Mesendoderm (in vitro differentiated cells): ENCODE measurements around the gene NANOS2.
A peak's percentile ranks its signal among the peaks of the same experiment; 100 is the strongest.

ENCODE experiments used
- DNase-seq: peaks from one replicate; pipeline ENCODE4 v3.0.0; 2013
- H2AK5ac ChIP-seq: 2 replicates; pipeline ENCODE4 v1.6.1; 2013; ENCODE audit warnings: low read length, inconsistent platforms
- H2BK120ac ChIP-seq: 2 replicates; pipeline ENCODE4 v1.6.1; 2013; ENCODE audit warnings: low read depth, mild to moderate bottlenecking, low read length, moderate library complexity, mixed read lengths
- H2BK15ac ChIP-seq: replicated peaks from 2 replicates; pipeline ENCODE4 v1.6.1; 2013; ENCODE audit warnings: low read depth, mild to moderate bottlenecking, moderate library complexity
- H2BK5ac ChIP-seq: 2 replicates; pipeline ENCODE4 v1.6.1; 2013; ENCODE audit warnings: low read length, inconsistent platforms
- H3K18ac ChIP-seq: 2 replicates; pipeline ENCODE4 v1.6.1; 2013; ENCODE audit warnings: mild to moderate bottlenecking, low read length, mixed read lengths
- H3K23ac ChIP-seq: one replicate; pipeline ENCODE4 v1.6.1; 2013; ENCODE audit warnings: low read length
- H3K27ac ChIP-seq: 2 replicates; pipeline ENCODE4 v1.5.1; 2013; ENCODE audit warnings: low read depth, mild to moderate bottlenecking, inconsistent platforms, low read length, moderate library complexity
- H3K27me3 ChIP-seq: 2 replicates; pipeline ENCODE4 v1.6.1; 2013; ENCODE audit warnings: low read length, control low read depth, mild to moderate bottlenecking, inconsistent platforms; ENCODE audit not compliant: insufficient read depth, poor library complexity
- H3K36me3 ChIP-seq: 2 replicates; pipeline ENCODE4 v1.6.1; 2013; ENCODE audit warnings: low read length, inconsistent platforms; ENCODE audit not compliant: control insufficient read depth, insufficient read depth
- H3K4ac ChIP-seq: one replicate; pipeline ENCODE4 v1.6.1; 2013; ENCODE audit warnings: low read depth, mild to moderate bottlenecking, low read length, moderate library complexity
- H3K4me1 ChIP-seq: 2 replicates; pipeline ENCODE4 v1.6.1; 2013; ENCODE audit warnings: low read depth, low read length, inconsistent platforms; ENCODE audit not compliant: control insufficient read depth
- H3K4me2 ChIP-seq: 2 replicates; pipeline ENCODE4 v1.6.1; 2013; ENCODE audit warnings: low read length
- H3K4me3 ChIP-seq: 2 replicates; pipeline ENCODE4 v1.5.1; 2013; ENCODE audit warnings: mild to moderate bottlenecking, low read length
- H3K56ac ChIP-seq: one replicate; pipeline ENCODE4 v1.6.1; 2013; ENCODE audit warnings: low read length
- H3K79me1 ChIP-seq: 2 replicates; pipeline ENCODE4 v1.6.1; 2013; ENCODE audit warnings: low read length, inconsistent platforms
- H3K79me2 ChIP-seq: 2 replicates; pipeline ENCODE4 v1.6.1; 2013; ENCODE audit warnings: mild to moderate bottlenecking, low read length; ENCODE audit not compliant: control insufficient read depth, insufficient read depth
- H3K9ac ChIP-seq: 2 replicates; pipeline ENCODE4 v1.6.1; 2013; ENCODE audit warnings: low read length, inconsistent platforms
- H4K5ac ChIP-seq: one replicate; pipeline ENCODE4 v1.6.1; 2013; ENCODE audit warnings: low read length
- H4K8ac ChIP-seq: one replicate; pipeline ENCODE4 v1.6.1; 2013; ENCODE audit warnings: low read depth, mild to moderate bottlenecking, control low read depth, low read length, moderate library complexity
- WGBS: extraction: QIAGEN DNeasy Blood & Tissue Kit; methylation state at CpG from one replicate; pipeline ENCODE4 v1.1.7; 2013; ENCODE audit warnings: low lambda C conversion rate, missing lambda C conversion rate; ENCODE audit not compliant: insufficient coverage; ENCODE audit errors: extremely low coverage; 5-methylcytosine and 5-hydroxymethylcytosine counted together

NANOS2 gene

DNA sequence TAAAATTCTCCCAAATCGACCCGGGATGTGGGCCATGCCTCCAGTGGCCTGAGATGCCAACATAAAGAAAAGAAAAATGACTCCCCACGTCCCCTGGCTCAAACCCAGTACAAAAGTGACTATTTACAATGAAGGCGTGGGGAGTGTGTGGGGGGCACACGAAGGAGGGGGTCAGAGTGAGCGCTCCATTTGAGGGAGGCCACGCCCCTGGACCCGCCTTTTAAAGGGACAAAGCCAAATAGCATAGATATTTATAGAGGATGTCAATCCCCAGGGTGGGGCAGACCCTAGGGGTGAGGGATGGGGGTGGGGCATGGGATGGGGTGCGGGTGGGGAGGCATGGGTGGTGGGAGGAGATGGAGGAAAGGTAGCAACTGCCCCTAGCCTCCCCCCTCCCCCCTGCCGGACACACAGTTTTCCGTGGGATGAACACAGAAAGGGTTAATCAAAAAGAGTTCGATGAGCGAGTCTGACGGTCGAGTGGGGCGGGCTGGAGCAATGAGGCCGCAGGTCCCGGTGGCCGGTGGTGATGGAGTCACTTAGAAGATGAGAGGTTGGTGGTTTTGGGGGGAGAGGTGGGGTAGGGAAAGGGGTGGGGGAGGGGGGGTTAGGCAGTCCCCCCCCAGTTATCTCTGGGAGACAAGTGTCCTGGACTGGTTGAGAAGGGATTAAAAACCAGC, 20.1 kb upstream of the NANOS2 start:
- Histone ChIP-seq H3K9ac (no peak overlapping the region), H2BK15ac (no peak overlapping the region), H3K4me2 (no peak overlapping the region), H3K27me3 (no peaks in the 10 kb centered on the region), H3K4me1 (no peaks in the 10 kb centered on the region), H2AK5ac (no peak overlapping the region), H2BK120ac (no peak overlapping the region), H3K36me3 (no peaks in the 10 kb centered on the region), H4K5ac (no peak overlapping the region), H3K79me2 (no peaks in the 10 kb centered on the region), H3K4ac (no peak overlapping the region), H4K8ac (no peak overlapping the region), H3K18ac (no peak overlapping the region), H2BK5ac (no peak overlapping the region), H3K4me3 (no peak overlapping the region), H3K56ac (no peak overlapping the region), H3K27ac (no peak overlapping the region), H3K79me1 (no peaks in the 10 kb centered on the region), H3K23ac (no peak overlapping the region)
- no peak for DNase-seq
- no CpG with 5 or more reads among the region's 19 CpGs for WGBS

DNA sequence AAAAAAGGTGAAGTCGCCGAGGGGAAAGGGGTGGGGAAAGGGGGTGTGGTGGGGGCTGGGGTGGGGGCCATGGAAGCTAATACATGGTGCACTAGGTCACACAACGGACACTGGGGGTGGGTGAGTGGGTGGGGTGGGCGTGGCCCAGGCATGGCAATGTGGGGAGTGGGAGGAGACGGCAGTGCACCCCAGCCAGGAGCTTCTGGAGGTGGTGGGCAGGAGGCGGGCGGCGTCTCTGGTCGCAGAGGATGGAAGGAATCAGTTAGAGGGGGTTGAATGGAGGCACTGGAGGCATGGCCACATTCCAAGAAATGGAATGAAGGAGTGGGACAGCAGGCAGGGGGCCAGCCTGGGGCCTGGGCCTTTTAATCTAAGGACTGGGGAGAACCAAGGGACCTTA, 19.2 kb upstream of the NANOS2 start:
- H3K4me1 ChIP-seq, result no peaks in the 10 kb centered on the region
- H2BK5ac ChIP-seq, result no peak overlapping the region
- H3K9ac ChIP-seq, result no peak overlapping the region
- H3K36me3 ChIP-seq, result no peaks in the 10 kb centered on the region
- H3K4ac ChIP-seq, result no peak overlapping the region
- DNase-seq, result no peak
- H3K4me2 ChIP-seq, result no peak overlapping the region
- H2BK15ac ChIP-seq, result no peak overlapping the region
- no peaks in the 10 kb centered on the region for H3K79me2 ChIP-seq
- H4K5ac ChIP-seq, result no peak overlapping the region
- H2AK5ac ChIP-seq, result no peak overlapping the region
- no peaks in the 10 kb centered on the region for H3K79me1 ChIP-seq
- no peak overlapping the region for H3K23ac ChIP-seq
- H3K27me3 ChIP-seq, result no peaks in the 10 kb centered on the region
- H3K27ac ChIP-seq, result no peak overlapping the region
- H3K56ac ChIP-seq, result no peak overlapping the region
- no peak overlapping the region for H3K18ac ChIP-seq
- H2BK120ac ChIP-seq, result no peak overlapping the region
- H3K4me3 ChIP-seq, result no peak overlapping the region
- H4K8ac ChIP-seq, result no peak overlapping the region
- whole genome bisulfite sequencing, result no CpG with 5 or more reads among the region's 9 CpGs

- Histone ChIP-seq H3K4me3 (no peak overlapping the region), H4K8ac (no peak overlapping the region), H3K4ac (no peak overlapping the region), H2BK120ac (no peak overlapping the region), H3K27ac (no peak overlapping the region), H3K18ac (no peak overlapping the region), H3K79me1 (no peaks in the 10 kb centered on the region), H4K5ac (no peak overlapping the region), H2AK5ac (no peak overlapping the region), H3K4me2 (no peak overlapping the region), H3K9ac (no peak overlapping the region), H2BK15ac (no peak overlapping the region), H3K4me1 (peaks cover 2% of the 10 kb centered on the region), H3K36me3 (no peaks in the 10 kb centered on the region), H2BK5ac (no peak overlapping the region), H3K79me2 (no peaks in the 10 kb centered on the region), H3K27me3 (no peaks in the 10 kb centered on the region), H3K23ac (no peak overlapping the region), H3K56ac (no peak overlapping the region)
- WGBS, result no CpG with 5 or more reads among the region's 3 CpGs
- DNase-seq, result no peak
Observed at GRCh38 chr19:45931055-45931454, 16.5 kb upstream of the NANOS2 start.

DNA sequence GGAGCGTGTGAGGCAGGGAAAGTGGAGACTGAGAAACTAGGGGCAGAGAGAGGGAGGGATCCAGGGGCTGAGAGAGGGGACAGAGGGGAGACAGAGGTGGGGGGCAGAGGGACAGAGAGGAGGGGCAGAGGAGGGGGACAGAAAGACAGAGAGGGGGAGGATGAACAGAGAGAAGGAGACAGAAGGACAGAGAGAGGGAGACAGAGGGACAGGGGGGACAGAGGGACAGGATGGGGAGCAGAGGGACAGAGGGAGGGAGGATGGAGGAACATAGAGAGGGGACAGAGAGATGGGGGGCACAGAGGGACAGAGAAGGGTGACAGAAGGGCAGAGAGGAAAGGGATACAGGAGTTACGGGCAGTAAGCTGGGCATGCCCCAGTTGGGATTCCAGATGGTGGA, 14.7 kb upstream of the NANOS2 start:
- WGBS, result no CpG with 5 or more reads among the region's 2 CpGs
- Histone ChIP-seq H3K23ac (no peak overlapping the region), H3K36me3 (no peaks in the 10 kb centered on the region), H3K27ac (no peak overlapping the region), H3K4me2 (no peak overlapping the region), H4K8ac (no peak overlapping the region), H2BK120ac (no peak overlapping the region), H3K9ac (no peak overlapping the region), H3K79me1 (no peaks in the 10 kb centered on the region), H3K27me3 (no peaks in the 10 kb centered on the region), H3K4me3 (no peak overlapping the region), H2BK5ac (no peak overlapping the region), H3K4ac (no peak overlapping the region), H3K56ac (no peak overlapping the region), H4K5ac (no peak overlapping the region), H3K4me1 (peaks cover 2% of the 10 kb centered on the region), H2BK15ac (no peak overlapping the region), H2AK5ac (no peak overlapping the region), H3K79me2 (no peaks in the 10 kb centered on the region), H3K18ac (no peak overlapping the region)
- no peak for DNase-seq

GRCh38 chr19:45927565-45928261, 13.1 kb upstream of the NANOS2 start:
- Histone ChIP-seq H3K4me3 (no peak overlapping the region), H2BK15ac (no peak overlapping the region), H3K23ac (no peak overlapping the region), H3K56ac (peak overlapping the region; percentile 88), H3K4ac (no peak overlapping the region), H3K9ac (peak overlapping the region; percentile 77), H3K27me3 (no peaks in the 10 kb centered on the region), H4K8ac (peak overlapping the region; percentile 67), H3K4me1 (peaks cover 2% of the 10 kb centered on the region), H4K5ac (peak overlapping the region; percentile 71), H2BK120ac (no peak overlapping the region), H3K79me2 (no peaks in the 10 kb centered on the region), H3K18ac (no peak overlapping the region), H3K4me2 (peak overlapping the region; percentile 66), H3K36me3 (no peaks in the 10 kb centered on the region), H3K79me1 (no peaks in the 10 kb centered on the region), H2BK5ac (no peak overlapping the region), H2AK5ac (no peak overlapping the region), H3K27ac (no peak overlapping the region)
- DNase-seq, result peak; percentile 98
- no CpG with 5 or more reads among the region's 33 CpGs for WGBS
